ENCODE results near the gene AGR3. TPM values are rescaled to one million over a fixed set of nuclear protein-coding genes. Genes with fewer than 3 reads are reported as not detected.
A peak's percentile ranks its signal among the peaks of the same experiment; 100 is the strongest.

AGR3 gene
- total RNA-seq, 1 donor from 2014 or later: not detected

- TF ChIP-seq EZH2phosphoT487 (IDR thresholded peaks at IDR 0.05): no peak
- TF ChIP-seq EZH2 (IDR thresholded peaks at IDR 0.05): no peak
- TF ChIP-seq CTCF (IDR thresholded peaks at IDR 0.05): no peak
Measured at GRCh38 chr7:16838891-16839290, 42.9 kb downstream of the AGR3 start.

GRCh38 chr7:16838386-16838785 is 43.4 kb downstream of the AGR3 start:
- H3K9me3 Mint-ChIP-seq: no peaks in the 10 kb centered on the region
- H3K27me3 Mint-ChIP-seq (ENCODE audit: insufficient read depth, low read depth): peaks cover 3% of the 10 kb centered on the region
- Histone ChIP-seq H3K4me1 (peaks cover 5% of the 10 kb centered on the region), H3K4me3 (no peak overlapping the region), H3K36me3 (no peaks in the 10 kb centered on the region), H3K27me3 (no peaks in the 10 kb centered on the region), H4K20me1 (ENCODE audit: low read depth) (no peaks in the 10 kb centered on the region), H3K27ac (no peak overlapping the region), H2AFZ (replicated peaks) (peak overlapping the region; percentile 40), H3K9ac (no peak overlapping the region), H3K4me2 (no peak overlapping the region), H3K79me2 (ENCODE audit: low read depth) (no peaks in the 10 kb centered on the region), H3F3A (ENCODE audit: low read depth) (peaks cover under 1% of the 10 kb centered on the region), H3K9me3 (ENCODE audit: low read depth) (no peaks in the 10 kb centered on the region)
- H3K4me1 Mint-ChIP-seq: peaks cover 5% of the 10 kb centered on the region
- H3K4me3 Mint-ChIP-seq: no peak overlapping the region
- TF ChIP-seq CTCF (IDR thresholded peaks at IDR 0.05) (no peak), EZH2 (IDR thresholded peaks at IDR 0.05) (no peak), EZH2phosphoT487 (IDR thresholded peaks at IDR 0.05) (no peak)
- no peaks in the 10 kb centered on the region for H3K36me3 Mint-ChIP-seq
- DNase-seq (ENCODE audit: low spot score): no peak
- no peak overlapping the region for H3K27ac Mint-ChIP-seq

More at GRCh38 chr7:16838891-16839290, 42.9 kb downstream of the AGR3 start:
- Histone ChIP-seq H3K9me3 (ENCODE audit: low read depth) (no peaks in the 10 kb centered on the region), H2AFZ (replicated peaks) (peak overlapping the region; percentile 40), H3K27me3 (no peaks in the 10 kb centered on the region), H4K20me1 (ENCODE audit: low read depth) (no peaks in the 10 kb centered on the region), H3K9ac (no peak overlapping the region), H3K4me1 (peaks cover 10% of the 10 kb centered on the region), H3K36me3 (no peaks in the 10 kb centered on the region), H3K79me2 (ENCODE audit: low read depth) (no peaks in the 10 kb centered on the region), H3K4me3 (no peak overlapping the region), H3F3A (ENCODE audit: low read depth) (peaks cover 5% of the 10 kb centered on the region), H3K27ac (no peak overlapping the region), H3K4me2 (no peak overlapping the region)
- peaks cover 5% of the 10 kb centered on the region for H3K4me1 Mint-ChIP-seq
- H3K36me3 Mint-ChIP-seq: no peaks in the 10 kb centered on the region
- no peak overlapping the region for H3K27ac Mint-ChIP-seq
- H3K4me3 Mint-ChIP-seq: no peak overlapping the region
- H3K9me3 Mint-ChIP-seq: no peaks in the 10 kb centered on the region
- no peak for DNase-seq (ENCODE audit: low spot score)
- H3K27me3 Mint-ChIP-seq (ENCODE audit: insufficient read depth, low read depth): peaks cover 3% of the 10 kb centered on the region

- Mint-ChIP-seq H3K4me3 (no peak overlapping the region), H3K9me3 (no peaks in the 10 kb centered on the region), H3K4me1 (peaks cover 5% of the 10 kb centered on the region), H3K27me3 (ENCODE audit: insufficient read depth, low read depth) (peaks cover 3% of the 10 kb centered on the region), H3K27ac (no peak overlapping the region), H3K36me3 (no peaks in the 10 kb centered on the region)
- no peak for DNase-seq (ENCODE audit: low spot score)
- Histone ChIP-seq H3K27ac (no peak overlapping the region), H3K4me1 (peaks cover 4% of the 10 kb centered on the region), H3K36me3 (no peaks in the 10 kb centered on the region), H3K79me2 (ENCODE audit: low read depth) (no peaks in the 10 kb centered on the region), H3K9me3 (ENCODE audit: low read depth) (no peaks in the 10 kb centered on the region), H4K20me1 (ENCODE audit: low read depth) (no peaks in the 10 kb centered on the region), H3F3A (ENCODE audit: low read depth) (no peaks in the 10 kb centered on the region), H3K4me2 (no peak overlapping the region), H2AFZ (replicated peaks) (no peak overlapping the region), H3K27me3 (no peaks in the 10 kb centered on the region), H3K9ac (no peak overlapping the region), H3K4me3 (no peak overlapping the region)
- TF ChIP-seq CTCF (IDR thresholded peaks at IDR 0.05): no peak
- no peak for TF ChIP-seq EZH2 (IDR thresholded peaks at IDR 0.05)
- TF ChIP-seq EZH2phosphoT487 (IDR thresholded peaks at IDR 0.05): no peak
Measured at GRCh38 chr7:16836481-16836880, 45.3 kb downstream of the AGR3 start.

Data from neural progenitor cell (in vitro differentiated cells).